ENCODE data around the gene NATD1.

NATD1 gene

DNA sequence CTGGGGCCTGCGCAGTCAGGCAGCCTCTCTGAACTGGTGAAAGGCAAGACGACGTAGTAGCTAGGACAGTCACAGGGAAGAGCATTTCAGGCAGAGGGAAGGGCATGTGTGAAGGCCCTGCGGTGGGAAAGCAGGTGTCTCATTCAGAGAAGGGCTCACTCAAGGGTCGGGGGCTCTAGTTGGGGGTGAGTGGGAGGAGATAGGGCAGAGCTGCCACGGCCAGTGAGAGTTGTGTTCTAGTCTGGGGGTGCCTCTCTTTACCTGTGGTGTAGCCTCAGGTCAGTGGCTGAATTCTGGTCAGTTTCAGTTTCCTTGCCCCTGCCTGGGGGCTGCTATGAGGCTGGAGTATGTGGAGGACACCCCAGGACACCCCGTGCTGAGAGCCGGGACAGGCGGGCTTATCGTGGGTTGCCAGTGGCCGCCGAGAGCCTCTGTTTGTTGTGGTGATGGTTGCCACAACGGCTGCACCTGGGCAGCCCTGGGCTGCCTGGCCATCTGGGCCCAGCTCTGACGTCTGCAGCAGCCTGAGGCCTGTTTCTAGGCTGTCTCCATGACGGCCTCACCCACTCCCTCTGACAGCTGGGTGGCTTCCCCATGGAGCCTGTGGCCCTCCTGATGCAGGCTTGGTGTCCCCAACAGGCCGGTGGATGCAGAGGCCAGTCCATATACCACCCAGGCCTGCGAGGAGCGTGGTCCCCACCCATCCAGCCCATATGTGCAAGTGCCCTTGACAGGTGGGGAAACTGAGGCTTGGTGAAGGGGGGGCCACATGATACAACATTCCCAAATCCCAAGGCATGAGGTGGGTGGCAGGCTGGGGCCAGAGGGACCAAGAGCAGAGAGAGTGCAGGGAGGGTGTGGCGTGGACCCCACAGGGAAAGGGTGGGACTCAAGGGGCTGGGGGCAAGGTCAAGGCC lies 42.1 kb upstream of the NATD1 start:
- H3K27ac ChIP-seq (ENCODE audit: low read depth, low read length), result no peak overlapping the region
- H3K4me1 ChIP-seq (ENCODE audit: control insufficient read depth, insufficient read depth, low read length), result peaks cover 1% of the 10 kb centered on the region
- H3K4me3 ChIP-seq (ENCODE audit: low read length), result no peak overlapping the region
- no peaks in the 10 kb centered on the region for H3K27me3 ChIP-seq (ENCODE audit: control insufficient read depth, insufficient read depth, low read length)
- H3K9ac ChIP-seq (ENCODE audit: low read length), result no peak overlapping the region
- peaks cover 9% of the 10 kb centered on the region for H3K36me3 ChIP-seq (ENCODE audit: control insufficient read depth, insufficient read depth, low read length)

DNA sequence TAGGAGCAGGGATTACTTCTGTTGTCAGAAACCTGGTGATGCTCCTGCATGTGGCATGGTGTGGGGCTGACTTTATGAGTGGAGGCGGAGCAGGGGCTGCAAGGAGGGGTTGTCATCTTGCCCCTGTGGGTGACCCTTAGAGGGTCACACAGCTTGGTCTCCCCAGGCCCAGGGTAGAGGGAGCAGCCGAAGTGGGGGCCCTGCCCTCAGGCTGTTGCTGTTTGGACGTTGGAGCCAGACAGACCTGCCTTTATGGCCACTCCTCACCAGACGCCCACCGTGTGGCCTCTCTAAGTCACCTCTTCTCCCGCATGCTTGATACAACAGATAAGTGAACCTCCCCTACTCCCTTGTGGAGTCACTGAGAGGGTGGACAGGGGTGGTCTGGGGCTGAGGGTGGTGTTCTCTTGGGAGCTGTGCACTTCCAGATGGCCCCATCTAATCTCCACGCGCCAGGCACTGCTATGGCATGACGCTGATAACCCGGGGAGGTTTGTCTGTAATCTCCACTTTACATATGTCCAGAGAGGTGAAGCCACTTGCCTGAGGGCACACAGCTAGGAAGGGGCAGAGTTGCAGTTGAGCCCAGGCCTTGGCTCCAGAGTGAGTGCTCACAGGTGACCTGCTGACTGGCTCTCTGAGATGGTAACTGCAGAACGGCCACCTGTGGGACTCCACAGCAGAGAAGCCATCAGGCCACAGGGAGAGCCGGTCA lies 41.3 kb upstream of the NATD1 start:
- peaks cover 4% of the 10 kb centered on the region for H3K36me3 ChIP-seq (ENCODE audit: control insufficient read depth, insufficient read depth, low read length)
- no peak overlapping the region for H3K9ac ChIP-seq (ENCODE audit: low read length)
- H3K4me3 ChIP-seq (ENCODE audit: low read length), result no peak overlapping the region
- H3K27me3 ChIP-seq (ENCODE audit: control insufficient read depth, insufficient read depth, low read length), result no peaks in the 10 kb centered on the region
- peaks cover 9% of the 10 kb centered on the region for H3K4me1 ChIP-seq (ENCODE audit: control insufficient read depth, insufficient read depth, low read length)
- no peak overlapping the region for H3K27ac ChIP-seq (ENCODE audit: low read depth, low read length)

DNA sequence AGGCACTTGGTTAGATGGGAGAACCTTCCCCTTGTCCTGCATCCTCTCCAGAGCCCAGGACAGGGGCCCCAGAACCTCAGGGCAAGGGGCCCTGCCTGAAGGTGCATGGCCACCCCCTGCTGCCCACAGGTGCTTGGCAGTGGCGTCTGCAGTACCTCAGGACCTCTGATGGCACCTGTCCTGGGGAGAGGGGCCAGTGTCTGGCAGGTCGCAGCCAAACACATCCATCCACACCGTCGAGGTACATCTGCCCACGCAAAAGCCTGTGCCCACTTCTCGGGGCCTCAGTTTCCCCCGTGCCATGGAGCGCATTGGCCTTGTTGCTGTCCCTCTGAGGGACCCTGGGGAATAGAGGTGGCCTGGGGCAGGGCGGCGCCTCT lies 40.6 kb upstream of the NATD1 start:
- Histone ChIP-seq H3K4me1 (ENCODE audit: control insufficient read depth, insufficient read depth, low read length) (peaks cover 11% of the 10 kb centered on the region), H3K36me3 (ENCODE audit: control insufficient read depth, insufficient read depth, low read length) (peaks cover under 1% of the 10 kb centered on the region), H3K4me3 (ENCODE audit: low read length) (no peak overlapping the region), H3K27ac (ENCODE audit: low read depth, low read length) (no peak overlapping the region), H3K9ac (ENCODE audit: low read length) (no peak overlapping the region), H3K27me3 (ENCODE audit: control insufficient read depth, insufficient read depth, low read length) (no peaks in the 10 kb centered on the region)

DNA sequence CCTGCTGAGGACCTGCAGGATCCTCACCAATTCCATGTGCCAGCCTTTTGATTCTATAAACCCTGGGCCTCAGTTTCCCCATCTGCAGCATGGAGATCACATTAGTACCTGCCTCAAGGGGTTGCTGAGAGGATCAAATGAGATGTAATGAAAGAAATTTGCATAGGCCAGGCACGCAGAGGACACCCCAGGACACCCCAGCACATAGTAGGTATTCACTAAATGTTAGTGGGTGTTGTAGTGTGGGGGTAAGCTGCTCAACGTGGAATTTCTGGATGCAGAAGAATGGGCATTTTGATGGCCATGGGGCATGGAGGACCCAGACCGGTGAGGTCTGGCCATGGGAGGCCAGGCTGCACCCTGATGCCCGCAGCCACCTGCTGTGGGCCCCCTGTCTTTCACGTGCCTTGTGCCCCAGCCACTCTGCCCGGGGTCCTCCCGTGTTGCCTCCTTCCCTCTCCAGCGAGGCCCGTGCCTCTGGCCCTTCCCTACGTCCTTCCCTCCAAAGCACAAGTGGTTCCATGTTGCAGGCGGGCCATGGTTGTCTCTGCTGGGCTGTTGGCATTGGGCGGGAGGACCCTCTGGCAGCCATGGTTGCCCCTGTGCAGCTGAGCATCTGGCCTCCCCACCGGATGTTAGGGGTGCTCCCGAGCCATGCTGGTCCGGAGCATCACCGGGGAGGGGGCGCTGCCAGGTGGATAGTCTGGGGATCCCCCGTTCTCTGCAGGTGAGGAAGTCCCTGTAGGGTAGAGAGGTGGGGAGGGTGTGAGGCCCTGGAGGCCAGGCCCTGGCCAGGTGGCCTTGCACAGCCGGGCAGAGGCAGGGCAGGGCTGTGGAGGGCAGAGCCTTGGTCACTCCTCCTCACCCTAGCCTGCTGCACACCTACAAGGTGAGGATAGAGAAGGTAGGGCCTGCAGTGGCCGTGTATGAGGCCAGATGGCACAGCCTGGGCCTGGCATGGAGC lies 39.9 kb upstream of the NATD1 start:
- Histone ChIP-seq H3K36me3 (ENCODE audit: control insufficient read depth, insufficient read depth, low read length) (no peaks in the 10 kb centered on the region), H3K27ac (ENCODE audit: low read depth, low read length) (no peak overlapping the region), H3K27me3 (ENCODE audit: control insufficient read depth, insufficient read depth, low read length) (no peaks in the 10 kb centered on the region), H3K4me3 (ENCODE audit: low read length) (no peak overlapping the region), H3K9ac (ENCODE audit: low read length) (no peak overlapping the region), H3K4me1 (ENCODE audit: control insufficient read depth, insufficient read depth, low read length) (peaks cover 17% of the 10 kb centered on the region)

DNA sequence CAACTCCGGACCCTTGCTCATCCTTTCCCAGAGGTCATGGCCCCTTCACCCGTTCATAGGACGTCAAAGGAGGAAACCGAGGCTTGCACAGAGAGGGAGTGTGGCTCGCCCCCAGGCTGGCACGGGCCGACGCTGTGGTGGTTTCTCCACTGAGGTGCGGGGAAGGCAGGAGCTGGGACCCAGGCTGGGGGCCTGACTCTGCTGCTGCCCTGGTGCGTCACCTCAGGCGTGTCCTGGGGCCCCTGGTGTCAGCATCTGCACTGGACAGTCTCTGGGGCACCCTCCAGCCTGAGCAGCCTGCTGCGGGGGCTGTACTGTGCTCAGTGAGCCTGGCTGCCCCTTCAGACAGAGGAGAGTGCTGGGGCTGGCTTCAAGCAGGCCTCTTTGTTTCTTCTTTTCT lies 38.7 kb upstream of the NATD1 start:
- Histone ChIP-seq H3K27me3 (ENCODE audit: control insufficient read depth, insufficient read depth, low read length) (no peaks in the 10 kb centered on the region), H3K9ac (ENCODE audit: low read length) (no peak overlapping the region), H3K4me1 (ENCODE audit: control insufficient read depth, insufficient read depth, low read length) (peaks cover 28% of the 10 kb centered on the region), H3K27ac (ENCODE audit: low read depth, low read length) (no peak overlapping the region), H3K4me3 (ENCODE audit: low read length) (no peak overlapping the region), H3K36me3 (ENCODE audit: control insufficient read depth, insufficient read depth, low read length) (no peaks in the 10 kb centered on the region)

DNA sequence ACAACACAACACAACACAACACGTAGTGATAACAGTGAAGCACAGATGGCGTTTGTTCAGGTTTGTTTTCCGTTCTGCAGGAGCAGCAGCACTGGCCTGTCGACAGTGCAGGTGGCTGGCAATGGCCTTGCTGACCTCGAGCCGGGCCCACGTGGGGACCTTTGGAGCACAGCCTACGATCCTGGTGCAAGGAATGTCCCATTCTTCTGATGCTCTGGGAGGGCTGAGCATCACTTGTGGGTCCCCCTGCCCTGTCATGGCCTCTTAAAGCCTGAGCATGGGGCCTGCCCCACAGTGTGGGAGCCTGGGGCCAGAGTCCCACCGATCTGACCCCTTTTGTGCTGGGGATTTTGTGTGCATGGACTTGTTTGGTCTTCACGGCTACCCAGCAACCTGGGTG lies 38.1 kb upstream of the NATD1 start:
- H3K4me3 ChIP-seq (ENCODE audit: low read length), result no peak overlapping the region
- no peaks in the 10 kb centered on the region for H3K36me3 ChIP-seq (ENCODE audit: control insufficient read depth, insufficient read depth, low read length)
- no peak overlapping the region for H3K9ac ChIP-seq (ENCODE audit: low read length)
- H3K27ac ChIP-seq (ENCODE audit: low read depth, low read length), result no peak overlapping the region
- H3K27me3 ChIP-seq (ENCODE audit: control insufficient read depth, insufficient read depth, low read length), result no peaks in the 10 kb centered on the region
- peaks cover 32% of the 10 kb centered on the region for H3K4me1 ChIP-seq (ENCODE audit: control insufficient read depth, insufficient read depth, low read length)

DNA sequence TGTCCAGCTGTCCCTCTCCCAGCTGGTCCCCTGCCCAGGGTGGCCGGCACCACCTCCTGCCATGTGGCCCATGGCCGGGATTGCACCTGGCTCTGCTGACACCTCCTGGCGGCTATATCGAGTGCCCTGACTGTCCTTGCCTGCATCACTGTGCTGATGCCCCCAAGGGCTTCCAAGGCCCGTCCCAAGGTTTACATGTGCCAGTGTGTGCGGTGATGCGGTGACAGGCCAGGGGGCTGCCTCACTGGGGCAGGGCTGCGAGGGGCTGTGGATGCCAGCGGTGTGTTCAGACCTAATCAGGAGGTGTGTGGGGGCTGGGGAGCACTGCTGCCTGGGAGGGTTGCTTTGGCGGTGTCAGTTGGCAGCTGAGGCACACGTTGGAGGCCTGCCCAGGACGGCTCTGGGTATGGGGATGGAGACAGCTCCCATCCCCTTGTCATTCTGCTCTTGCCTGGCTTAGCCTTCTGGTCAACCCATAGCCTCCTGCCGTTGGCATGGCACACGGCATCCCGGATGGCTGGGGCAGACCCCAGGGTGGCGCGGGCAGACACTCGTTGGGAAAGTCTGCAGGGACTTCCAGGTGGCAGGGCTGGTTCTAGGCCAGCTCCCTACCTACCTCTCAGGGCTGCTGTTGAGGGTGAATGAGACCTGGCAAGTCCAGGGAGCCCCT lies 36.8 kb upstream of the NATD1 start:
- H3K9ac ChIP-seq (ENCODE audit: low read length), result no peak overlapping the region
- no peak overlapping the region for H3K4me3 ChIP-seq (ENCODE audit: low read length)

DNA sequence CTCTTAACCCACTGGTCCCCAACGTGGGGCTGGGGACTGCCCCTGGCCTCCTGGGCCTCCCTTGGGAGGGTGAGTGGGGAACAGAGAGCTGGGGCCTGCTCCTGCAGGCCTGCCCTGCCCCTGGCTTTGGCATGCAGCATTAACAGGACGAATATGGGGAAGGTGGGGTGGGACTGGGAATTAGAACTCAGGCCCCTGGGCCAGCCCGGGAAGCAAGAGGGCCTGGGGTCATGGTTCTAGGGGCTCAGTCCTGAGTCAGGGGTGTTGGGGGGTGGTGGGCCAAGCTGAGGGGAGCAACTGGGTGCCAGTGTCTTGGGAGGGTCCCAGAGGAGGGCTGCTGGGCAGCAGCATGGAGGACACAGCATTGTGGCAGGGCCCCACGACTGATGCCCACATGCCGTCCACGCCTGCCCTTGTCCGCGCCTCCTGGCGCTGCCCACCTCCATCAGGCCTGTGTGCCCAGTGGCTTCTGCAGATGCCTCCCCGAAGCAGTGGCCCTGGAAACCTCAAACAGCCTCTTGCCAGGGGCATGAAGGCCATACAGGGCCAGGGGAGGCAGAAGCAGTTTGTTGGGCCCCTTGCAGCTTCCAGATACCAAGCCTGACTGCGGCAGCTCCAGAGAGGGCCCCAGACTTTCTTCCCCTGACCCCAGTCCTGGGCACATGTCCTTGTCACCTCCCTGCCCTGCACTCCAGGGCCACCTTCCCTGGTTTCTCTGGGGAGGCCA lies 36.1 kb upstream of the NATD1 start:
- H3K4me3 ChIP-seq (ENCODE audit: low read length), result no peak overlapping the region
- H3K27ac ChIP-seq (ENCODE audit: low read depth, low read length), result peak overlapping the region; percentile 59
- H3K36me3 ChIP-seq (ENCODE audit: control insufficient read depth, insufficient read depth, low read length), result no peaks in the 10 kb centered on the region
- H3K27me3 ChIP-seq (ENCODE audit: control insufficient read depth, insufficient read depth, low read length), result no peaks in the 10 kb centered on the region
- H3K4me1 ChIP-seq (ENCODE audit: control insufficient read depth, insufficient read depth, low read length), result peaks cover 35% of the 10 kb centered on the region
- no peak overlapping the region for H3K9ac ChIP-seq (ENCODE audit: low read length)

More for the DNA sequence above, 36.8 kb upstream of the NATD1 start:
- Histone ChIP-seq H3K27ac (ENCODE audit: low read depth, low read length) (peak overlapping the region; percentile 59), H3K36me3 (ENCODE audit: control insufficient read depth, insufficient read depth, low read length) (no peaks in the 10 kb centered on the region), H3K27me3 (ENCODE audit: control insufficient read depth, insufficient read depth, low read length) (no peaks in the 10 kb centered on the region), H3K4me1 (ENCODE audit: control insufficient read depth, insufficient read depth, low read length) (peaks cover 35% of the 10 kb centered on the region)

DNA sequence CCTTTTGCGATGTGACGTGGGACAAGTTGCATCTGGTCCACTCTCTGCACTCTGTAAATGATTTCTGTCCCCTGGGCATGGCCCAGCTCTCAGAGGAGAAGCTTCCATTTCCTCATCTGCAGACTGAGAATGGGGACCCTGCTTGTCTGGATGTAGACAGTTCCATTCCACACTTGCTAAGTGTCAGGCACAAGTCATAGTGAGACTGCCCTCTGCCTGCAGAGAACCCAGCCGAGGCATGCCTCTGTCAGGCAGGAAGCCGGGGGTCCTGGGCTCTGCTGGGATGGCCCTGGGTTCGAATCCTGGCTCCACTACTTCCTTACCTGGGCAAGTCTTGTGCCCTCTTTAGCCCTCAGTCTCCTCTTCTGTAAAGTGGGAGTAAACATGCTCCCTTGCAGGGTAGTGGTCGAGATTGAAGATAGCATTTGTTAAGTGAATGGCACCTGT lies 35.4 kb upstream of the NATD1 start:
- Histone ChIP-seq H3K4me3 (ENCODE audit: low read length) (peak overlapping the region; percentile 67), H3K36me3 (ENCODE audit: control insufficient read depth, insufficient read depth, low read length) (no peaks in the 10 kb centered on the region), H3K4me1 (ENCODE audit: control insufficient read depth, insufficient read depth, low read length) (peaks cover 38% of the 10 kb centered on the region), H3K27me3 (ENCODE audit: control insufficient read depth, insufficient read depth, low read length) (no peaks in the 10 kb centered on the region), H3K27ac (ENCODE audit: low read depth, low read length) (peak overlapping the region; percentile 93), H3K9ac (ENCODE audit: low read length) (no peak overlapping the region)

DNA sequence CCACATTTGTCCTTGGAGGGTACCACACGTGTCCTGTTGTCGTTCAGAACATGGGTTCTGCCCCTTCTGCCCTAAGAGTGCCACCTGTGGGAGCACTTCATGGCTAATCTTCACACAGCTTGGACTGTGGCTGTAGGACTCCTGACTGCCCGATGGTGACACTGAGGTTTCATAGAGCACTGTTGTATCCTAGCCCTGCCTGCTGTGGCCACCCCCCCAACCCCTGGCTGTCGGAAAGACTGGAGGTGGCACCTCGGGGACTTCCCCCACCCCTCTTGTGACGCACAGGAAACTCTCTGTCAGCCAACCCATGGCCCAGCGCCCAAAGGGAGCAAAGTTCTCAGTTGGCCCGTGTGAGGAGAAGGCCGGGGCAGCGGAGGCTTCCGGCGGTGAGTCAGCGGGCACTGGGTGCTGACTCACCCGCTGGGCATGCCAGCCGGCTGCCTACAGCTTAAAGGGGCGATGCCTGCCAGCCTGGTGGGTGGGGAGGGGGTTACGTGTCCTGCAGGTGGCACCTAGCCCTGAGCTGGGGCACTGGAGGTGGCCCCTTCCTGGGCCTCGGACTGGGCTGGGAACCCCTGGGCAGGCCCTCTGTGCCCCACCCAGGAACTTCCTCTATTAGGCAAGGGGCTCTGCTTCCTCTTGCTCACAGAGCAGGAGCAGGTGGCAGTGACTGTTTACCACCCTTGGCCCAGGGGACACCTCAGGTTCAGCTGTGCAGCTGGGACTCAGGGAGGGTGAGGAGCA lies 34.7 kb upstream of the NATD1 start:
- no peaks in the 10 kb centered on the region for H3K27me3 ChIP-seq (ENCODE audit: control insufficient read depth, insufficient read depth, low read length)
- H3K36me3 ChIP-seq (ENCODE audit: control insufficient read depth, insufficient read depth, low read length), result no peaks in the 10 kb centered on the region
- peaks cover 40% of the 10 kb centered on the region for H3K4me1 ChIP-seq (ENCODE audit: control insufficient read depth, insufficient read depth, low read length)
- H3K4me3 ChIP-seq (ENCODE audit: low read length), result peak overlapping the region; percentile 67
- peak overlapping the region; percentile 93 for H3K27ac ChIP-seq (ENCODE audit: low read depth, low read length)
- H3K9ac ChIP-seq (ENCODE audit: low read length), result peak overlapping the region; percentile 58

All from rectal smooth muscle tissue (tissue), 1 donor.